Tibial nerve (tissue), 4 donors: ENCODE data around the gene OR2G2. TPM values are rescaled to one million over a fixed set of nuclear protein-coding genes. Genes with fewer than 3 reads are reported as not detected.
A peak's percentile ranks its signal among the peaks of the same experiment; 100 is the strongest.

Source experiments
- DNase-seq, 2 donors: peaks; one replicate each; pipeline ENCODE4 v3.0.0-alpha.2; 2019; ENCODE audit warnings: low spot score in 2 of 2
- H3K27ac ChIP-seq, 4 donors: fragments of 200-600 bp; sonication (generic) in 3 of 4; one replicate each; pipeline ENCODE4 v1.5.1; 2017 to 2019; ENCODE audit warnings: mild to moderate bottlenecking in 1 of 4
- H3K27me3 ChIP-seq, 2 donors: fragments of 200-600 bp; sonication (generic) in 1 of 2; one replicate each; pipeline versions ENCODE4 v1.5.1 to v1.6.0; 2017 to 2019
- H3K36me3 ChIP-seq, 3 donors: fragments of 200-600 bp; sonication (generic); one replicate each; pipeline ENCODE4 v1.5.1; 2018 to 2019
- H3K4me1 ChIP-seq, 4 donors: fragments of 200-600 bp; sonication (generic) in 3 of 4; one replicate each; pipeline ENCODE4 v1.5.1; 2017 to 2019
- H3K4me3 ChIP-seq, 4 donors: fragments of 200-600 bp; sonication (generic) in 3 of 4; one replicate each; pipeline ENCODE4 v1.5.1; 2017 to 2019; ENCODE audit warnings: mild to moderate bottlenecking in 1 of 4, moderate library complexity in 1 of 4
- H3K9me3 ChIP-seq, 4 donors: fragments of 200-600 bp; sonication (generic) in 3 of 4; one replicate each; pipeline ENCODE4 v1.5.1; 2017 to 2019
- EP300 ChIP-seq, 2 donors: sonication (generic); formaldehyde crosslinking; IDR thresholded peaks; one replicate each; pipeline ENCODE4 v1.6.1; 2017; ENCODE audit warnings: antibody characterized with exemption in 2 of 2, mild to moderate bottlenecking in 1 of 2
- POLR2A ChIP-seq, 2 donors: fragments of 450-650 bp; IDR thresholded peaks; one replicate each; pipeline ENCODE4 v1.6.1; 2017; ENCODE audit warnings: antibody characterized with exemption in 2 of 2, mild to moderate bottlenecking in 2 of 2, moderate library complexity in 2 of 2
- WGBS, 2 donors: methylation state at CpG; one replicate each; pipeline ENCODE4 v1.1.5; 2018; 5-methylcytosine and 5-hydroxymethylcytosine counted together
- total RNA-seq, 4 donors: library from RNA; depleted of rRNA; stranded (reverse); fragments of >200 nt; gene quantifications; one replicate each; pipeline ENCODE4 v1.1.0, GENCODE V29; 2016
- TF ChIP-seq, protein P1 (sequence below), 5 experiments: fragments of 200-600 bp in 3 of 5; fragments of 450-650 bp in 2 of 5; sonication (generic) in 3 of 5; IDR thresholded peaks; one replicate each; pipeline ENCODE4 v1.5.1; 2016 to 2019; ENCODE audit warnings: antibody characterized with exemption in 5 of 5, mild to moderate bottlenecking in 3 of 5, moderate library complexity in 2 of 5

Gene OR2G2
- total RNA-seq, 4 donors from 2014 or later, result not detected

DNA sequence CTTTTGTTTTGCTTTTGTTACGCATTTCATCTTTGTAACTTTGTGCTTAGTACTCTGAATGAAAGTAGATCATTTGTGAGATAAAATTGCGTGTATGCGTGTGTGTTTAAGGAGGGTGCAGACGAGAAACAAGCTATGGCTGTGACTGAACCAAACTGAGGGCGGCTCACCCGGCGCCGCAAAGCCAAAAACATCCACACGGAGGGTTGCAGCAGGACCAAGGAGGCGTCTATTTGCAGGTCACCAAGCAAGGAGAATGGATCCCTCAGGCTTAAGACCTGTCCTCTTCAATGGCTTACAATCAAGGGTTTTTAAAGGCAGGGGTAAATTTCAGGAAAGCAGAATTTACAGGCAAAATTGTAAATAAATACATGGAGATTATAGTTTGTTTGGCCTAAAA lies 26.4 kb upstream of the OR2G2 start:
- 75% methylated on average over 10 of the region's 10 CpGs for WGBS, 2 donors

DNA sequence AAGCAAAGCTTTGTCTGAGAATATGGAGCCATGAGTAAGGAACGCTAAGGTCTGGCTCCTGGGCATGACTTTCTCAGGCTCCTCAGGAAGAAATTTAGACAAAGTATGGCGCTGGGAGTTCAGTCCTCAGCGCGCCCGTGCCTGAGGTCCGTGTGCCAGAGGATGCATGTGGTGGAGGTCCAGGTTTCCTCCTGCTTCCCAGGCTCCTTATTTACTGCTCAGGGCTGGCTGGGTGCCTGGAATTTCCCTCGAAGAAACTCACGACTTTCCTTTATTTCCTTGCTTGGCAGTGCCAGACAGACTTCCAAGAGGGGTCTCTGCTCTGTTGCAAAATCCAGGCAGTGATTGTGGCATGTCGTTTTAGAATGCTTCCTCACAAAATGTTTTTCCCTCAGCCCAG lies 26.0 kb upstream of the OR2G2 start:
- WGBS, 2 donors, result 61 to 69% methylated on average over 9 of the region's 9 CpGs
- TF ChIP-seq POLR2A (IDR thresholded peaks at IDR 0.05) (no peak), EP300 (IDR thresholded peaks at IDR 0.05) (no peak)
- TF ChIP-seq, protein P1, sequence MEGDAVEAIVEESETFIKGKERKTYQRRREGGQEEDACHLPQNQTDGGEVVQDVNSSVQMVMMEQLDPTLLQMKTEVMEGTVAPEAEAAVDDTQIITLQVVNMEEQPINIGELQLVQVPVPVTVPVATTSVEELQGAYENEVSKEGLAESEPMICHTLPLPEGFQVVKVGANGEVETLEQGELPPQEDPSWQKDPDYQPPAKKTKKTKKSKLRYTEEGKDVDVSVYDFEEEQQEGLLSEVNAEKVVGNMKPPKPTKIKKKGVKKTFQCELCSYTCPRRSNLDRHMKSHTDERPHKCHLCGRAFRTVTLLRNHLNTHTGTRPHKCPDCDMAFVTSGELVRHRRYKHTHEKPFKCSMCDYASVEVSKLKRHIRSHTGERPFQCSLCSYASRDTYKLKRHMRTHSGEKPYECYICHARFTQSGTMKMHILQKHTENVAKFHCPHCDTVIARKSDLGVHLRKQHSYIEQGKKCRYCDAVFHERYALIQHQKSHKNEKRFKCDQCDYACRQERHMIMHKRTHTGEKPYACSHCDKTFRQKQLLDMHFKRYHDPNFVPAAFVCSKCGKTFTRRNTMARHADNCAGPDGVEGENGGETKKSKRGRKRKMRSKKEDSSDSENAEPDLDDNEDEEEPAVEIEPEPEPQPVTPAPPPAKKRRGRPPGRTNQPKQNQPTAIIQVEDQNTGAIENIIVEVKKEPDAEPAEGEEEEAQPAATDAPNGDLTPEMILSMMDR (IDR thresholded peaks at IDR 0.05), result no peak
- DNase-seq, result no peak

More for the DNA sequence above, 26.4 kb upstream of the OR2G2 start:
- TF ChIP-seq, protein P1 (IDR thresholded peaks at IDR 0.05), result no peak
- TF ChIP-seq POLR2A (IDR thresholded peaks at IDR 0.05), result no peak
- no peak for TF ChIP-seq EP300 (IDR thresholded peaks at IDR 0.05)
- no peak for DNase-seq
- H3K36me3 ChIP-seq, result no peaks in the 10 kb centered on the region
- H3K27ac ChIP-seq, result no peak overlapping the region
- no peaks in the 10 kb centered on the region for H3K27me3 ChIP-seq
- H3K4me1 ChIP-seq, result no peaks in the 10 kb centered on the region
- H3K9me3 ChIP-seq, result no peaks in the 10 kb centered on the region
- no peak overlapping the region for H3K4me3 ChIP-seq

DNA sequence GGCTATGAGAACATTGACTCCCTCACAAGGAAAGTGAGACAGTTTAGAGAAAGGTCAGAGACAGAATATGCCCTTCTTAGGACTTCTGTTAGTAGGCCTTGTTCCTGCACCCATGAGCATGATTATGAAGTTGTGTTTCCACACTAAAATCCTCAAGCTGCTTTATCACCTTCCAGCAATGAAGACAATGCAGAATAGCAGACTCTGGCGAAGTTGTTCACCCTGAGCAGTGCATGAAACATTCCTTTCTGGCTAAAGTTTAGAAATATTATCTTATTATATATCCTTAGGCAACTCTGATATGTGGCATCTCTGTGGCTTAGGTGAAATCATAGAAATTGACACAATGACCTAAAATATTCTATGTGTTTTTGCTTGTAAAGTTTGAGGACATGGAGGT lies 13.9 kb upstream of the OR2G2 start:
- TF ChIP-seq, protein P1 (IDR thresholded peaks at IDR 0.05), result no peak
- TF ChIP-seq EP300 (IDR thresholded peaks at IDR 0.05) (no peak), POLR2A (IDR thresholded peaks at IDR 0.05) (no peak)
- Histone ChIP-seq H3K27ac (no peak overlapping the region), H3K9me3 (peaks cover 0 to 7% (median 0%) of the 10 kb centered on the region in 4 donors), H3K27me3 (no peaks in the 10 kb centered on the region), H3K36me3 (no peaks in the 10 kb centered on the region), H3K4me3 (no peak overlapping the region), H3K4me1 (no peaks in the 10 kb centered on the region)
- WGBS, 2 donors, result 62 to 70% methylated on average over 1 of the region's 1 CpG
- DNase-seq, result no peak

More for the DNA sequence above, 26.0 kb upstream of the OR2G2 start:
- Histone ChIP-seq H3K4me3 (no peak overlapping the region), H3K9me3 (no peaks in the 10 kb centered on the region), H3K27me3 (no peaks in the 10 kb centered on the region), H3K4me1 (no peaks in the 10 kb centered on the region), H3K36me3 (no peaks in the 10 kb centered on the region), H3K27ac (no peak overlapping the region)

DNA sequence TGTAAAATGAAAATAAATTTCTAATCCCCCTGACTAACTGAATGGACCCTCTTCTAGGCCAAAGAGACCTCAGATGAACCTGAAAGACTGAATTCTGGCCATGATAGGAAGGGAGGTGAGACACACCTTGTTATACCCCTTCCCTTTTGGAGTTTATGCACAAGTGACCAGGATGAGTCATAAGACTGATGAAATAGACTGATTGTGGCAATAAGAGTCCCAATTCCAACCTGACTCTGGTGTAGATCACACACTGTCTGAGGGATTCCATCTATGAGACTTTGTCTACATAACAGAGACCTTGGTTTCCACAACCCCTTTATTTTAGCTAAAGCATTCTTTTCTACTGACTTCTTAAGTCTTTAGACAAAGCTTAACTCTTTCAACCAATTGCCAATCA lies 13.5 kb upstream of the OR2G2 start:
- no peak for DNase-seq
- Histone ChIP-seq H3K27ac (no peak overlapping the region), H3K27me3 (no peaks in the 10 kb centered on the region), H3K36me3 (no peaks in the 10 kb centered on the region), H3K4me3 (no peak overlapping the region), H3K9me3 (peaks cover 0 to 7% (median 0%) of the 10 kb centered on the region in 4 donors), H3K4me1 (no peaks in the 10 kb centered on the region)
- TF ChIP-seq, protein P1 (IDR thresholded peaks at IDR 0.05), result no peak
- TF ChIP-seq POLR2A (IDR thresholded peaks at IDR 0.05), result no peak
- no peak for TF ChIP-seq EP300 (IDR thresholded peaks at IDR 0.05)

DNA sequence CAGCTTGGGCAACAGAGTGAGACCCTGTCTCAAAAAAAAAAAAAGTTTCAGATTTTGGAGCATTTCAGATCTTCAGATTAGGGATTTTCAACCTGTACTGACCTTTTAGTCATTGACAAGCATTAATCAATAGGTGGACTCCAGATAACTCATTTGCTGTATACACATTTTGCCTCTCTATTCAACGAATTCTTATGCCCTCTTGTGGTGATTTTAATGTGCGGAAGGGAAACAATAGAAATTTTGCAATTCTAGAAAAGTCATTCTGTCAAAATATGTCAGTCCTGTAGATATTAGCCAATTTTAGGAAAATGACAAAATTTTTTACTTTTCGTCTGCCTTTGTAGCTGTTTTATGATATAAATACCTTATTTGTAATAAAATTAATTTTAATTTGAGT lies 11.6 kb upstream of the OR2G2 start:
- WGBS, 2 donors, result 42 to 57% methylated on average over 3 of the region's 3 CpGs
- H3K27me3 ChIP-seq, result no peaks in the 10 kb centered on the region
- no peaks in the 10 kb centered on the region for H3K36me3 ChIP-seq
- H3K4me1 ChIP-seq, result no peaks in the 10 kb centered on the region
- DNase-seq, result no peak
- no peak for TF ChIP-seq POLR2A (IDR thresholded peaks at IDR 0.05)
- TF ChIP-seq EP300 (IDR thresholded peaks at IDR 0.05), result no peak
- TF ChIP-seq, protein P1 (IDR thresholded peaks at IDR 0.05), result peak in 1 of 5 experiments; percentile 28
- H3K27ac ChIP-seq, result no peak overlapping the region
- no peak overlapping the region for H3K4me3 ChIP-seq
- H3K9me3 ChIP-seq, result no peaks in the 10 kb centered on the region
